GM12892 (cell line): ENCODE results near the gene POU2F1.

Experiments
- DNase-seq: peaks from one replicate; pipeline ENCODE4 v3.0.0; 2011; ENCODE audit not compliant: insufficient read length
- FAIRE-seq: peaks from 2 replicates; lab custom pipeline; 2011; peaks lifted over from hg19 to GRCh38; lab: Jason Lieb, UNC
- POLR2A ChIP-seq: IDR thresholded peaks from 2 replicates; pipeline ENCODE4 v1.6.1; 2011; ENCODE audit warnings: low read depth, low read length, control low read depth
- POLR2AphosphoS5 ChIP-seq: IDR thresholded peaks from 2 replicates; pipeline ENCODE4 v1.6.1; 2011; ENCODE audit warnings: low read depth, low read length, control low read depth
- TAF1 ChIP-seq: IDR thresholded peaks from 2 replicates; pipeline ENCODE4 v1.6.1; 2011; ENCODE audit warnings: low read depth, mild to moderate bottlenecking, control low read depth, low read length, borderline replicate concordance

Gene POU2F1

DNA sequence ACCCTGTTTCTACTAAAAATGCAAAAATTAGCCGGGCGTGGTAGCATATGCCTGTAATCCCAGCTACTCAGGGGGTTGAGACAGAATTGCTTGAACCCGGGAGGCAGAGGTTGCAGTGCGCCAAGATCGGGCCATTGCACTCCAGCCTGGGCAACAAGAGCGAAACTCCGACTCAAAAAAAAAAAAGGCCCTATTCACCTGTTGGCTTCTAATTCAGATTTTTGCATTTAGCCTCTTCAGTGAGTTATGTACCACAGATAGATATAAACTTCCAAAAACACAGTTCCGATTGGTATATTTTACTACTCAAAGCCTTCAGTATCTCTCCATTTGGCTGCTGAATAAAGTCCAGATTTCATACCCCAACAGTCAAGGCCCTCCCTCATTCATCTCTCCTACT lies 42.7 kb downstream of the POU2F1 start:
- FAIRE-seq (no peak), DNase-seq (no peak)
- TF ChIP-seq TAF1 (no peak), POLR2A (no peak), POLR2AphosphoS5 (no peak)

DNA sequence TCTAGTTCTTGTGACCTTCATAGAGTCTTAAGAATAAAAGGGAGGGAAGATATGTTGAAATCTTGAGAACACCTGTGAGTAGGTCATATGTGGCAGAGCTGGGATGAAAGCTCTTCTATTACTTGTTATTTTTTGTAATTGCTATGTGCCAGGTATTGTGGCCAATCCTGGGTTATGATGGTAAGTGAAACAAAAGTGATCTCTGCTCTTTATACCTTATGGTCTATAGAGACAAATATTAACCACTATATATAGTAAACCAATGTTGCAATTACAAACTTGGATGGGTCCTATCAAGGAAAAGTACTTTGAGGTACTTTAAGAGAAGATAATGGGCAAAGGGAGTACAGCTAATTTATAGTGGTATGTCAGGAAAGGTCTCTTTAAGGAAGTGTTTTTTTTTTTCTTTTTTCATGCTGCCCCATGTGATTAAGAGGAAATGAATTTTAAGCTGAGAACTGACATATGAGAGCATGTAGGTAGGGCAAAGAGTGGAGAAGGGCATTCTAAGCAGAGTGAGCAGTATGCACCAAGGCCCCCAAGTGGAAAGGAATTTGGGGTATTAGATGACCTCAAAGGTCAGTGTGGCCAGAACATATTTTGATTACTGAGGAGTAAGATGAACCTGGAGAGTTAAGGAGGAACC lies 43.3 kb downstream of the POU2F1 start:
- TF ChIP-seq POLR2AphosphoS5 (no peak), TAF1 (no peak), POLR2A (no peak)
- FAIRE-seq (peak; percentile 14), DNase-seq (no peak)

DNA sequence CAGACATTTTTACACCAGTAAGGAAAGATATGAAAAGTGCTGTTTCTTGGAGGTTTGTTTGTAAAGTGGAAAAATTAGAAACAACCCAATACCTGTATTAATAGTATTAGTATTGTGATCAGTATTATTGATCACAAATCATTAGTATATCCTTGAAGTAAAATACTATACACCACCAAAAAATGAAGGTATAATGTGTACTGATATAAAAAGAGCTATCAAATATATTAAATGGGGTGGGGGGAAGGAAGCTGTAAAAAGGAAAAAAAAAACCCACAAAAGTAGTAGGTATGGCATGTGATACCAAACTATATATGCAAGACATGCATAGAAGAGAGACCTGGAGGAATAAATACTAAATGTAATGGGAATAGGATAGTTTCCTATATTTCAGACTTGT lies 46.3 kb downstream of the POU2F1 start:
- TF ChIP-seq TAF1 = no peak
- no peak for TF ChIP-seq POLR2A
- no peak for TF ChIP-seq POLR2AphosphoS5
- no peak for DNase-seq
- FAIRE-seq = no peak

DNA sequence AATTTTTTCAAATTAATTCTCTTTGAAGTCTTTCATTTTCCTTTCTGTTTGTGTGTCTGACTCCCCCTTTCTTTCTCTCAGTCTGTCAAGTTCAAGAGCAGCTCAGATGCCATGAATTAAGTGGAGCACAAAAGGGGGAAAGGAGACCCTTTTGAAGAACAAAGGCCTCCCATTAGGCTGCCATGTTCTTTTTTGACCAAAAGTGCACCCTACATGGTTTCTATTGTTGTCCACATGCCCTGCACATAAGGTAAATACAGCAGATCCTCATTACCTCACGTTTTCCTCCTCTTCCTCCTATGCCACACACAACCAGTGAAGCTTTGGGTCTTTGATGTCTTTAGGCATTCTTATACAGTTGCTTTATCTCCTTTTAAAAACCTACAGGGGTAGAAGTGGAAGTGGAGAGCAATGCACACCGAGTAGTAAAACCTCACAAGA lies 47.7 kb downstream of the POU2F1 start:
- TF ChIP-seq POLR2AphosphoS5 = no peak
- TF ChIP-seq TAF1 = no peak
- FAIRE-seq (no peak), DNase-seq (no peak)

DNA sequence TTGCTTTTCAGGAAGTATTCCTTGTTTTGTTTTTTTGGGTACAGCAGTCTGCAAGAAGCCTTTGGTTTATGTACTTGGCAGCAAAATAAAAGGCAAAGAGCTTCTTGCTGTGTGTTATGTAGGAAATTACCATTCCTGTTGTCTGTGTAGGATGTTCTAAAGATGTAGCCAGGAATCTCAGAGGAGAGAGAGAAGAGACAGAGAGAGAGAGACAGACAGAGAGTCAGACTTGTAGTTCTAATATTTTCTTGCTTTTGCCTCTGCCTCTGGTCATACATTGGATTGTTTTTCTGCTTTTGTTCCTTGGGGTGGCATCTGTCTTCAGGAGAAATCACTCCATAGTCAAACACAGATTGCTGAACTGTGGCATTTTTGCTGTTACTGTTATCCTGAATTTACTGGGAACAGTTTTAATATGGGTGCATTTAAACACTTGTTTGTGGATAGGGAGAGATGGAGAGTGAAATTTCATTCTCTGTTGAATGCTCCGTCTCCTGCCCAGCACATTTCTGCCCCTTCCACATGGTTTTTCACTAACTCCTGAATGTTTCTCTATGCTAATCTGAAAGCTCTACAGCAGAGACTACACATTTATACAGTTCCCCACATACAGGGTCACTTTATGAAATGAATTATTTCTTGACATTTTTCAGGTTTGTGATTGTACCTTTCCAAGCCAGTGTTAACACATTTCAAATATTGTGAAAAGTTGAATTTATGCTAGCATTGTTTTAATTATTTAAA lies 49.8 kb downstream of the POU2F1 start:
- no peak for DNase-seq
- no peak for FAIRE-seq
- no peak for TF ChIP-seq POLR2AphosphoS5
- TF ChIP-seq TAF1 = no peak

DNA sequence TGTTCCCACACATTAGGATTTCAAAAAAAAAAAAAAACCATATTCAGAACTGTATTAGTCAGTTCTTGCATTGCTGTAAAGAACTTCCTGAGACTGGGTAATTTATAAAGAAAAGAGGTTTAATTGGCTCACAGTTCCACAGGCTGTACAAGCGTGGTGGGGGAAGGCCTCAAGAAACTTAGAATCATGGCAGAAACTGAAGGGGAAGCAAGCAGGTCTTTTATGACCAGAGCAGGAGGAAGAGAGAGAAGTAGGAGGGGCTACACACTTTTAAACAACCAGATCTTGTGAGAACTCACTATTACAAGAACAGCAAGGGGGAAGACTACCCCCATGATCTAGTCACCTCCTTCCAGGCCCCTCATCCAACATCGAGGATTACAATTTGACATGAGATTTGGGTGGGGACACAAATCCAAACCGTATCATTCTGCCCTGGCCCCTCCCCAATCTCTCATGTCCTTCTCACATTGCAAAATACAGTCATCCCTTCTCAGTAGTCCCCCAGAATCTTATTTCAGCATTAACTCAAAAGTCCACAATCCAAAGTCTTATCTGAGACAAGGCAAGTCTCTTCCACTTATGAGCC lies 51.8 kb downstream of the POU2F1 start:
- FAIRE-seq = no peak
- TF ChIP-seq POLR2AphosphoS5 (no peak), POLR2A (no peak), TAF1 (no peak)
- no peak for DNase-seq

DNA sequence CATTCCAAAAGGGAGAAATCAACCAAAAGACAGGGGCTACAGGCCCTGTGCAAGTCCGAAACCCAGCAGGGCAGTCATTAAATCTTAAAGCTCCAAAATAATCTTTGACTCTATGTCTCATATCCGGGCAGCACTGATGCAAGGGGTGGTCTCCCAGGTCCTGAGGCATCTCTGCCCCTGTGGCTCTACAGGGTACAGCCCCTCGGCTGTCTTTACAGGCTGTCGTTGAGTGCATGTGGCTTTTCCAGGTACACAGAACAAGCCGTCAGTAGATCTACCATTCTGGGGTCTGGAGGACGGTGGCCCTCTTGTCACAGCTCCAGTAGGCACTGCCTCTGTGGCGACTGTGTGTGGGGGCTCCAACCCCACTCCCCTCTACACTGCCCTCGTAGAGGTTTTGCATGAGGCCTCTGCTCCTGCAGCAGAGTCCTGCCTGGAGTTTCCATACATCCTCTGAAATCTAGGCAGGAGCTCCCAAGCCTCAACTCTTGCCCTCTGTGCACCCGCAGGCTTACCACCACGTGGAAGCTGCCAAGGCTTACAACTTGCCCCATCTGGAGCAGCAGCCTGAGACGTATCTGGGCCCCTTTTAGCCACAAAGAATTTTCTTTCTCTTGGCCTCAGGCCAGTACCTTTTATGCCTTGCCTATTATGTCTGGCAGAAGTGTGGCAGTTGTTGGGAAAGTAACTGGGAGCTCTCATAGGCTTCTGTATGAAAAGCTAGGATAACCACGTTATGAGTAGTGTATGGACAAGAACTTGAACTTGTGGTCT lies 52.5 kb downstream of the POU2F1 start:
- FAIRE-seq = no peak
- DNase-seq = no peak
- TF ChIP-seq POLR2A = no peak
- no peak for TF ChIP-seq POLR2AphosphoS5
- TF ChIP-seq TAF1 = no peak

DNA sequence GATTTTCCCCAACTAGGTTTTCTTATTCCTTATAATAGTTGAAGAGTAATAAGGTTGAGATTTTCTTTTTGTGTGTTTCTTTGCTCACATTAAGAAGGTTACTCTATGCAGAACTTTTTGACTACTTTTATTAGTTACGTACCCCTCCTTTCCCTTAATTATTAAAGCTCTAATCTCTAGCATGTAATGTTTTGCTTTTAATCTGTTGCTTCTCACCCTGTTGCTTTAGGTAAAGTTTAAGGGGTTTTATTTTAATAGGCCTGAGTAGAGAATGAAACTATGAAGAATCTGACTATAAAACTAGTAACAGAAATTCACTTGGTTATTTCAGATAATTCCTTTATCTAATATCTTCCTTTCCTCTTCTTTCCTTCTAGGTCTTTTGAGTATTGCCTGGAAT lies 53.4 kb downstream of the POU2F1 start:
- DNase-seq = no peak
- no peak for TF ChIP-seq POLR2AphosphoS5
- no peak for TF ChIP-seq TAF1
- TF ChIP-seq POLR2A = no peak
- FAIRE-seq = no peak

DNA sequence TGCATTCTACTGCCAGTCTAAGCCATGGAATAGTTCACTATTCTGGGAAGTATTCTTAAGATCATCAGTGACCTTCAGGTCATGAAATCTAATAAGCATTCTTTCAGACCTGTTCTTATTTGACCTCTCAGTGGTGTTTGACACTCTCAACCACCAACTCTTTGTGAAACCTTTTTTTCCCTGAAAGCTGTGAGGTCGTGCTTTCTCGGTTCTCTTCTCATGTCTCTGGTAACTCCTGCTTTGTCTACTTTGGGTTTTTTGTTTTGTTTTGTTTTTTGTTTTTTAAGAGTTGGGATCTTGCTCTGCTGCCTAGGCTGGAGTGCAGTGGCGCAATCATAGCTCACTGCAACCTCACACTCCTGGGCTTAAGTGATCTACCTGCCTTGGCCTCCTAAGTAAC lies 56.3 kb downstream of the POU2F1 start:
- DNase-seq (no peak), FAIRE-seq (peak; percentile 82)
- TF ChIP-seq POLR2A (no peak), POLR2AphosphoS5 (no peak), TAF1 (no peak)

DNA sequence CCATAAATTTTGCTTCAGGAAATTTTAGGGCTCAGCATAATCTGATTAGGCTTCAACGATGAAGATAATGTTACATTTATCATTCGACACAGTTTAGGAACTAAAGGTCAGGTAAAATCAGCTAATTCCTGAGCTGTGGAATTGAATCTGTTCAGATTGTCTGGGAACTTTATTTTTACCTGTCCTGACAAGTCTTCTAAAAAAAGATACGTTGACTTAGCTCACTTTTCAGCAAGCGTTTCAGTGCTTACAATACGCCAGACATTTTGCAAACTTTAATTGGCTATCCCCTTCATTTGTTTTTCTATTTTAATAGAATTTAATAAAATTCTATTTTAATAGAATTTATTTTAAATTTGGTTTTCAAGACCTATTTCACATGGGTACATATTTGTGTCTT lies 57.8 kb downstream of the POU2F1 start:
- DNase-seq (no peak), FAIRE-seq (no peak)
- TF ChIP-seq POLR2AphosphoS5 = no peak
- TF ChIP-seq TAF1 = no peak
- TF ChIP-seq POLR2A = no peak

DNA sequence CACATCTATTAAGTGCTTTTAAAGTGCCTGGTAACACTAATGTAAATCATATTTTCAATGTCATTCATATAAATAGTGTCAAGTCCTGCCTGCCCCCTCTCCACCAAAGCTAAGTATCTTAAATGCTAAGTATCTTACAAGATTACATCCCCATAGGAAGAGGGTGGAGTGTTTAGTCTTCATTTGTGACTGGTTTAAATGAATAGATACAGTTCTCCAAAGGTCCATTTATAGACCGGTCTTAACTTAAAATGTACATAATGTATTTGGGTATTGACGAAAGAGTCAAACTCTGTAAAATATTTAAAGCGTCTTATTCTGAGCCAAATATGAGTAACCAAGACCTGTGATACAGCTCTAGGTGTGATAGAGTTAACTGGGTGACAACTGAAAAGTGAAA lies 60.2 kb downstream of the POU2F1 start:
- TF ChIP-seq POLR2AphosphoS5 (no peak), POLR2A (no peak)
- DNase-seq (no peak), FAIRE-seq (no peak)
